ENCODE data around the gene ICA1L.

Gene ICA1L

GRCh38 chr2:202743613-202744012 lies 128.0 kb downstream of the ICA1L start:
- DNase-seq (ENCODE audit: low read depth in 2 of 2): no peak

GRCh38 chr2:202736826-202737225 lies 134.7 kb downstream of the ICA1L start:
- DNase-seq (ENCODE audit: low read depth in 2 of 2): no peak

GRCh38 chr2:202726070-202726469 lies 145.5 kb downstream of the ICA1L start:
- DNase-seq (ENCODE audit: low read depth in 2 of 2): no peak

GRCh38 chr2:202723746-202724145 lies 147.8 kb downstream of the ICA1L start:
- no peak for DNase-seq (ENCODE audit: low read depth in 2 of 2)
